Measurements from ENCODE around the gene ANAPC2. TPM values are rescaled to one million over a fixed set of nuclear protein-coding genes. Genes with fewer than 3 reads are reported as not detected.
"Not testable (repeated sequence)": the region's sequence is repeated elsewhere in the genome, so short reads cannot be mapped to it uniquely, and the experiment has no call there.

Gene ANAPC2
- total and polyA plus RNA-seq, 8 donors: 22.2 to 122 (median 34.7) TPM

- Histone ChIP-seq H3K36me3 (no peaks in the 10 kb centered on the region), H3K4me1 (peaks cover 0 to 3% (median 0%) of the 10 kb centered on the region in 3 donors), H3K4me3 (no peak overlapping the region), H3K9me3 (no peaks in the 10 kb centered on the region), H3K27me3 (peaks cover 0 to 7% (median 4%) of the 10 kb centered on the region in 4 donors), H3K27ac (no peak overlapping the region)
- no peak for ATAC-seq
- TF ChIP-seq, protein P1, sequence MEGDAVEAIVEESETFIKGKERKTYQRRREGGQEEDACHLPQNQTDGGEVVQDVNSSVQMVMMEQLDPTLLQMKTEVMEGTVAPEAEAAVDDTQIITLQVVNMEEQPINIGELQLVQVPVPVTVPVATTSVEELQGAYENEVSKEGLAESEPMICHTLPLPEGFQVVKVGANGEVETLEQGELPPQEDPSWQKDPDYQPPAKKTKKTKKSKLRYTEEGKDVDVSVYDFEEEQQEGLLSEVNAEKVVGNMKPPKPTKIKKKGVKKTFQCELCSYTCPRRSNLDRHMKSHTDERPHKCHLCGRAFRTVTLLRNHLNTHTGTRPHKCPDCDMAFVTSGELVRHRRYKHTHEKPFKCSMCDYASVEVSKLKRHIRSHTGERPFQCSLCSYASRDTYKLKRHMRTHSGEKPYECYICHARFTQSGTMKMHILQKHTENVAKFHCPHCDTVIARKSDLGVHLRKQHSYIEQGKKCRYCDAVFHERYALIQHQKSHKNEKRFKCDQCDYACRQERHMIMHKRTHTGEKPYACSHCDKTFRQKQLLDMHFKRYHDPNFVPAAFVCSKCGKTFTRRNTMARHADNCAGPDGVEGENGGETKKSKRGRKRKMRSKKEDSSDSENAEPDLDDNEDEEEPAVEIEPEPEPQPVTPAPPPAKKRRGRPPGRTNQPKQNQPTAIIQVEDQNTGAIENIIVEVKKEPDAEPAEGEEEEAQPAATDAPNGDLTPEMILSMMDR (IDR thresholded peaks at IDR 0.05): no peak
- peak in 1 of 6 donors; percentile 59 for DNase-seq
- 9 to 10% methylated on average over 19 to 25 of the region's 25 CpGs for WGBS, 2 donors
- intact Hi-C loops (cut with DNase I): no loop called here
- no peak for FAIRE-seq
Observed at GRCh38 chr9:137138058-137138721, 50.2 kb downstream of the ANAPC2 start.

DNA sequence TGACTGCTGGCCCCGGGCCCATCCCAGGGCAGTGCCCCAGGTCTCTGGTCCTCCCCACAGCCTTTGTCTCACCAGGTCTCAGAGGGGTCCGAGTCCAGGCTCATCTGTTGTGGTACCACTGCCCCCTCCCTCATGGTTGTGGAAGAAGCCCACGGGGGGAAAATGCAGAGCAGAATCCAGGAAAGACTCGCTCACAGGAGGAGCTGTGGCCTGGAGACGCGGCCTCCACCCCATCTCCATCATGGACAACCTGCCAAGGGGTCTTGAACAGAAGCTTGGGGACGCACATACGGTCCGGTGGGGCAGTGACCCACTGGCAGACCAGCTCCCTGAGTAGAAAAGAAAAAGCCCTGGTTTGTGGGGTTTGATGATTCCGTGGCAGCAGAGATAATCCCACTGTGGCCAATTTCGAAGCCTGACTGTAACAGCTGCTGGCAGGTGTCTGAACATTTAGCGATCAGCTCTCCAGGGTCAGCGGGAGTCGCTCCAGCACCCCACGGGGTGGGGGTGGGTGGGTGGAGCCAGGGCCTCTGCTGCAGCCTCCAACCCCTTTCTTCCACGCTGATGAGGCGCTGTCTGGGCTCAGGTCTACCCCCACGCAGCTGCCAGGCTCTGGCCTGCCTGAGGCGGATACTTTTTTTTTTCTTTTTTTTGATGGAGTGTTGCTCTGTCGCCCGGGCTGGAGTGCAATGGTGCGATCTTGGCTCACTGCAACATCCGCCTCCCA lies 51.3 kb downstream of the ANAPC2 start:
- ATAC-seq: no peak
- no peak overlapping the region for H3K4me3 ChIP-seq
- TF ChIP-seq, protein P1 (IDR thresholded peaks at IDR 0.05): no peak
- WGBS, 2 donors: 59 to 70% methylated on average over 22 to 23 of the region's 23 CpGs
- intact Hi-C loops (cut with DNase I): no loop called here
- no peaks in the 10 kb centered on the region for H3K36me3 ChIP-seq
- H3K9me3 ChIP-seq: no peaks in the 10 kb centered on the region
- H3K4me1 ChIP-seq: peaks cover 0 to 3% (median 0%) of the 10 kb centered on the region in 3 donors
- no peak for FAIRE-seq
- peaks cover 0 to 7% (median 4%) of the 10 kb centered on the region in 4 donors for H3K27me3 ChIP-seq
- peak in 1 of 6 donors; percentile 29 for DNase-seq
- no peak overlapping the region for H3K27ac ChIP-seq

DNA sequence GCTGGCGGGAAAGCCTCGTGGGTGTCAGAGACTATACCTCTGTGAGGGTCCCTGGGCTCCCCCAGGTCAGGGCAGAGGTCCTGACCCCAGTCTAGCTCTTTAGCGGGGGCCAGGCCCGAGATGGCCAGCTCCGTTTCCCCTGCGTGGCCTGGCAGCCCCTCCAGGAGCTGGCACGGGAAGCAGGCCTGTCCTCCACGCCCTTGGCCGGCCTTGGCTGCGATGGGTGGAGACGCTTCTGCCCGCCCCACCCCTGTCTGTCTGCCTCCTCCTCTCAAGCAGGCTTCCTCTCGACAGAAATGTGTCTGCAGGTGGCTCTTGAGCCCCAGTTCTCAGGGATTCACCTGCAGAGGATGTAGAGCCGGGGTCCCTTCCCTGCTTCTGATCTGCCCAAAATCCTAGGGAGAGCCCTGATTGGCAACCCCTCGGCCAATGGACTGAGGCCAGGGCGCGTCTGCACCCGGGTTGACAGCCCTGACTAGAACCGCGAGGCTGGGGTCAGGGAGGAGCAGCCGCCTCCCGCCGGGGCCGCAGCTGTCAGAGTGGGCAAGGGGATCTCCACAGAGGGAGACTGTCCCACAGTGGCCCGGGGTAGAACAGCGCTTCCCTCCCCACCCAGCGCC lies 52.0 kb downstream of the ANAPC2 start:
- Histone ChIP-seq H3K27ac (no peak overlapping the region), H3K36me3 (no peaks in the 10 kb centered on the region), H3K27me3 (peaks cover 0 to 7% (median 4%) of the 10 kb centered on the region in 4 donors), H3K9me3 (no peaks in the 10 kb centered on the region), H3K4me3 (no peak overlapping the region), H3K4me1 (peaks cover 0 to 3% (median 0%) of the 10 kb centered on the region in 3 donors)
- DNase-seq: peak in 1 of 6 donors; percentile 72
- no peak for FAIRE-seq
- no peak for ATAC-seq
- intact Hi-C loops (cut with DNase I): no loop called here
- TF ChIP-seq, protein P1 (IDR thresholded peaks at IDR 0.05): no peak
- 24 to 27% methylated on average over 27 of the region's 27 CpGs for WGBS, 2 donors

DNA sequence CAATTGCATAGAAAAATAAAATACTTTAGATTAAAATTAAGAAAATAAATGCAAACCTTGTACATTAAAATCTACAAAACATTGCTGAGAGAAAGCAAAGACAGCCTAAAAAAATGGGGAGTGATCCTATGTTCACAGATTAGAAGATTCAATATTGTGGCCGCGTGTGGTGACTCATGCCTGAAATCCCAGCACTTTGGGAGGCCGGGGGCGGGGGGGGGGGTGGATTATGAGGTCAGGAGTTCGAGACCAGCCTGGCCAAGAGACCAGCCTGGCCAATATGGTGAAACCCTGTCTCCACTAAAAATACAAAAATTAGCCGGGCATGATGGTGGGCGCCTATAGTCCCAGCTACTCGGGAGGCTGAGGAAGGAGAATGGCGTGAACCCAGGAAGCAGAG lies 53.2 kb downstream of the ANAPC2 start:
- DNase-seq; H3K9me3 ChIP-seq; H3K27me3 ChIP-seq; intact Hi-C loops (cut with DNase I); H3K4me1 ChIP-seq; H3K4me3 ChIP-seq; FAIRE-seq; H3K27ac ChIP-seq; H3K36me3 ChIP-seq; ATAC-seq: not testable (repeated sequence)
- WGBS, 2 donors: 67 to 70% methylated on average over 9 of the region's 9 CpGs

DNA sequence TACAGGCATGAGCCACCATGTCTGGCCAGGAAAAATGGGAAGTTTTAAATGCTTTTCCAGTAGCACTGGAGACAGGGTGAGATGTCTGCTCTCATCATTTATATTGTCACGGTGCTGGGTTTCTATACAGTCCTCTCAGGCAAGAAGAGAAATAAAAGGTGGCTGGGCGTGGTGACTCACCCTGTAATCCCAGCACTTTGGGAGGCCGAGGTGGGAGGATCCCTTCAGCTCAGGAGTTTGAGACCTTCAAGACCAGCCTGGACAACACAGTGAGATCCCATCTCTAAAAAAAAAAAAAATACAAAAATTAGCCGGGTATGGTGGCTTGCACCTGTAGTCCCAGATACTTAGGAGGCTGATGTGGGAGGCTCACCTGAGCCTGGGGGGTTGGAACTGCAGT lies 54.2 kb downstream of the ANAPC2 start:
- 74 to 77% methylated on average over 4 of the region's 4 CpGs for WGBS, 2 donors
- FAIRE-seq (no peak), DNase-seq (no peak), ATAC-seq (no peak)
- intact Hi-C loops (cut with DNase I): no loop called here
- H3K36me3 ChIP-seq: no peaks in the 10 kb centered on the region
- TF ChIP-seq, protein P1 (IDR thresholded peaks at IDR 0.05): no peak
- no peak overlapping the region for H3K27ac ChIP-seq
- peaks cover 0 to 7% (median 2%) of the 10 kb centered on the region in 4 donors for H3K27me3 ChIP-seq
- no peaks in the 10 kb centered on the region for H3K9me3 ChIP-seq
- H3K4me3 ChIP-seq: no peak overlapping the region
- H3K4me1 ChIP-seq: peaks cover 0 to 3% (median 0%) of the 10 kb centered on the region in 3 donors

All from pancreas (tissue), 10 donors.